SHP77 treated with DMSO at 0.1 percent for 48 hours (cell line): ENCODE results near the gene LMCD1.

ENCODE experiments used
- DNase-seq: peaks from one replicate; lab custom pipeline; 2025; lab: John Stamatoyannopoulos, UW

The LMCD1 gene

GRCh38 chr3:8536096-8537056 lies 34.8 kb downstream of the LMCD1 start:
- DNase-seq: no peak

DNA sequence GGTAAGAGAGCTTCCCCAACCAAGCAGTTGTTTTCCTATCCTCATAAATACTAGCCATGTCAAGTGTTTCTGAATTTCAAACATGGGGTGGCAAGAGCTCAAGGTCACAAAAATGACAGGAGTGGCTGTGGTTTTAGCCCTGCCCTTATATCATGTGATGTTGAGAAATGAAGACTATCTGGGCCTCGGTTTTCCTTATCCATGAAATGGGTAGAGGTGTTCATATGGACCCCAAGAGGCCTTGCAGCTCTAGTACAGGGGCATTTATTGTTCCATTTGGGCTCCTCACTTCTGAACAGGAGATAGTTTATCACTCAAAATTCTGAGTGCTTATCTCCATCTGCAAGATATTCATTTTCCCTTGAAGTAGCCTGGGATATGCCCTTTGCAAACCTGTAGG lies 35.8 kb downstream of the LMCD1 start:
- no peak for DNase-seq

GRCh38 chr3:8538223-8538622 lies 36.6 kb downstream of the LMCD1 start:
- DNase-seq: no peak

DNA sequence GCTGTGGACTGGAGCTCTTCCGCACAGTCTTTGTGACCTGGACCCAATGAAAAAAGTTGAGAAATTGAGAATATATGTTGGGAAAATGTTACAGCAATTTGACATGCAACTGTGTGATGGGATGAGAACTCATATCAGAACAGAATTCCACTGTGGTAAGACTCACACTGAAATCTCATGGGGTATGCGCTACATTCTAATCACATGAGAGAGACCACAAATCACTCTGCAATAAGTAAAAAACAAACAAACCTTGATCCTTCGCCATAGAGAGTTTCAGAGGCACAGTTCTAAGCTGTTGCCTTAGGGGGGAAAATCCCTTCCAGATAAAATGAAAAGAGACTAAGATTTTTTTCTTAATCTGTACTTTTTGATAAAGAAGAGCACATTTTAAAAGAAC lies 37.3 kb downstream of the LMCD1 start:
- DNase-seq: no peak

DNA sequence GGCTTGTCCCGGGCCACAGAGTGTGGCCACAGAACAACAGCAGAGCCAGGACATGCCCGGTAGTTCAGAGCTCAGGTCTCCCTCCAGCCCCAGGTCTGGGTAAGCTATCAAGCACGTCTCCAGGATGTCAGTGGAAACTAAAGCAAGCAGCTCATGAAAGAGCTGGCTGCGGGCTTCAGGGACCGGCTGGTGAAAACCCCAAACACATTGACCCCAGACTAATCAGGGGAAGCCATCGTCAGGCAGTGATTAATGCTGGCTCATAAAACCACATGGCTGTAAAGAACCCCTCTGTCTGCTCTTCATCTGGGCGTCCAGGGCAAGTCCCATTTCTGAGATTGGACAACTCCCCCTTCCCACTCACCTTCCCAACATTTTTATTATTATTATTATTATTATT lies 37.8 kb downstream of the LMCD1 start:
- DNase-seq: no peak

- DNase-seq: no peak
Measured at GRCh38 chr3:8540456-8540855, 38.8 kb downstream of the LMCD1 start.

DNA sequence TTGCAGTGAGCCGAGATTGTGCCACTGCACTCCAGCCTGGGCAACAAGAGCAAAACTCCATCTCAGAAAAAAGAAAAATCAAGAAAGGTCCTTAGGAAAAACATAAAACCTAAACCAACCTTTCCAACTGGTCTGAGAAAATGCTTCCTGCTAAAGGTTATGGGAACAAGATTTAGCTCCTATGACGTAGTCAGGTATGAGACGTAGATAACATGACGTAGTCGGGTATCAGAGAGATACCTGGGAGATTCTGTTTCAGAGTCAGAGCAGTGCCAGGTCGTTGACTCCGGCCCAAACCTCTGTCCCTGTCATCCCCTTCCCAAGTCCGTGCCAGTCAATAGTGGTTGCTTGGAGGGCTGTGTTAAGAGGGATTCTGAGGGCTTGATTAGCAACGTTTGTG lies 39.9 kb downstream of the LMCD1 start:
- DNase-seq: no peak

DNA sequence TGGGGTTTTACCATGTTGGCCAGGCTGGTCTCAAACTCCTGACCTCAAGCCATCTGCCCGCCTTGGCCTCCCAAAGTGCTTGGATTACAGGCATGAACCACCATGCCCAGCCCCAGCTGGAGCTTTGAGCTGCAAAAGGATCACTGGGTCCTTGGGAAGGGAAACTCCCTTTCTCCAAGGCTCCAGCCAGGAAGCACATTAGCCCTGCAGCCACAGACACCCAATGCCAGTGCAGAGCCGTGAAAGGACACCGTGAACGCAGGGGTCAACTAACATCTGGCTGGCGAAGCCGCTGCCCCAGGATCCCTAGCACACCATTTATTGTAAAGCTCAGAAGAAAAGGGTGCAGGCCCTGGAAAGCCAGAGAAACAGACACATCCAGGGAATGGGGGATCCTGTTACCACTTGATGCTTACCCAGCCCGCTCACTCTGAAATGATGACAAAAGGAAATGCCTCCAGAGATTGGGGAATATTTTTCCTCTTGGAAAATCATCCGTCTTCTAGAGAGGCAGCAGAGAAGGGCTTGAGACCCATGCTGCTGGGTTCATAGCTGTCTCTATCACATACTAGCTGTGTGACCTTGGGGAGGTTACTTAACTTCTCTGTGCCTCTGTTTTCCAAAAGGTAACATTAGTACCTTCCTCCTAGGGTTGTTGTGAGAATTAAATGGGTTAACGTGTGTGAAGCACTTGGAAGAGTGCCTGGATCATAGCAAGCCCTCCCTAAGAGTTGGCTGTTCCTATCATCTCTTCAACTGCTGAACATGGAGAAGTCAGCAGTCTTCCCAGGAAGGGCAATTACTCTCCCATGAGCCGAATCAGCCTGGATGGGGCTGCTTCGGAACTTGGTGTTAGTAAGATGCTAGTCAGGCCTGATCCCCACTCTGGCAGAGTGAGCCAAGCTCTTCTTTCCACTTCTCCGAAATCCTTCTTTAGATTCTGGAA lies 40.8 kb downstream of the LMCD1 start:
- DNase-seq: no peak

DNA sequence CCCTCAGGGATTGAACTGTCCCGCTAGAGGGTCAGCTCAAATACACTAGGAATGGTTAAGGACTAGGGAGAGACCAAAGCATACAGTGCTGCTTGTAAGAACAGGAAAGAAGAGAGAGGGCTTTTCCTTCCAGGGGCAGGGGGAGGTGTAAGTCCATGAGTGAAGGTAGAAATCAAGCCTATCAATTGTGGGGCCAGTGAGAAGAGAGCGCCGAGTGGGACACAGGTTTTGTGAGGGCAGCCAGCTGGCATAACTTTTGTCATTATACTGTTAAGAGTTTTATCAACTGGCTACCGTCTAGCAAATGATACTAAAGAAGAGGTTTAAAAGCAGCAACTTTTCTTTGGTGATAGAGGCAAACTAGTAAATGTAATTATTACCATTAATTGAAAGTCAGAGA lies 45.0 kb downstream of the LMCD1 start:
- DNase-seq: no peak

DNA sequence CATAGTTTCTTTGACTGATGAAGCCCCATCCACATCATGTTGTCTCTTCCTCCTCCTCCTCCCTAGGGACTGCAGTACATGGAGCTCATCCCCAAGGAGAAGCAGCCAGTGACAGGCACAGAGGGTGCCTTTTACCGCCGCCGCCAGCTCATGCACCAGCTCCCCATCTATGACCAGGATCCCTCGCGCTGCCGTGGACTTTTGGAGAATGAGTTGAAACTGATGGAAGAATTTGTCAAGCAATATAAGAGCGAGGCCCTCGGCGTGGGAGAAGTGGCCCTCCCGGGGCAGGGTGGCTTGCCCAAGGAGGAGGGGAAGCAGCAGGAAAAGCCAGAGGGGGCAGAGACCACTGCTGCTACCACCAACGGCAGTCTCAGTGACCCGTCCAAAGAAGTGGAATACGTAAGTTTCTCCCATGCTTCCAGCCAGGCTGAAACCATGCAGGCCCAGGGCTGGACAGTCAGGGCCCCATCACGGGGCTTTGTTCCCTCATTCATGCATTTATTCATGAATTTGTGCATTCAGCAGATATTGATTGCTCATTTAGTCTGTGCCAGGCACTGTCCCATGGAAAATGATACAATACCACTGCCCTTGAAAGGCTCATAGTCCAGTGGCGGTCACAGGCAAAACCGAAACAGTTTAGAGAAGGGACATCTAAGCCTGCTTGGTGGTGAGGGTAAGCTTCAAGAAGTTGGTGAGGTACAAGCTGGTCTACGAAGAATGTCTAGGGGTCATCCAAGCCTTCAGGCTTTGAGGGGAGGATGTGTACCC lies 47.1 kb downstream of the LMCD1 start:
- no peak for DNase-seq

- DNase-seq: no peak
Measured at GRCh38 chr3:8549354-8549753, 47.7 kb downstream of the LMCD1 start.

- no peak for DNase-seq
Measured at GRCh38 chr3:8550611-8551010, 49.0 kb downstream of the LMCD1 start.

GRCh38 chr3:8552223-8552762 lies 50.7 kb downstream of the LMCD1 start:
- no peak for DNase-seq

DNA sequence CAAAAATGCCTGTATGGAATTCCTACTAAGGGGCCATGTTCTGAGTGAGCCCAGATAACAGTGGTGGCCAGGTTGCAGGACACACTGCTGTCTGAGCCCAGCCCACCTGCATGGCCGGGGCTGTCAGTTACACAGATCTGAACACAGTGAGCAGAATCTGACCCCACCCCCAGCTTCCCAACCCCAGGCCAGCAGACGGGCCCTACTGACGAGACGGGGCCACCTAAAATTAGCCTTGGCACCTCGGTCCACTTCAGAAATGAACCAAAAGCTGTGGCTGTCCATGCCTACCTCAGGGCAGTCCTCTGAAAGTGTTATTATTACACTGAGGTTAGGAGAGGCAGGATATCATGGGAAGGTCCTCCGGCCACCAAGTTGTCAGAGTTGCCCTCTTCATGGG lies 51.8 kb downstream of the LMCD1 start:
- DNase-seq: no peak

DNA sequence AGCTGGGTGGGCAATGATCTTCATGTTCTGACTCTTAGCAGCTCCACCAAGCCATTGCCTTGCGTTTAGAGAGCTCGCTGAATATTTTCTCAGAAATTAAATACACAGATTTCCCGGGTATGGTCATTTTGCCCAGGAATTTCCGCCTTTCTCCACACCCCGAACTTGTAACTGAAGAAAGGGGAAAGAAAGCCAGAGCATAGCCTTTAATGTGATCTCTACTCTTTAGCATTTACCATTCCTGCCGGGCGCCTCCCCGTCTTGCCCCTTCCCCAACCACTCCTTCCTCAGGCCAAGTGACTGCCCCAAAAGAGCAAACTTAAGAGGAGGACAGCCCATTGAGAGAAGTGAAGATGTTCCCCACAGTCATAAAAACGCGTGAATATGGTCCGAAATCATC lies 53.1 kb downstream of the LMCD1 start:
- DNase-seq: no peak

DNA sequence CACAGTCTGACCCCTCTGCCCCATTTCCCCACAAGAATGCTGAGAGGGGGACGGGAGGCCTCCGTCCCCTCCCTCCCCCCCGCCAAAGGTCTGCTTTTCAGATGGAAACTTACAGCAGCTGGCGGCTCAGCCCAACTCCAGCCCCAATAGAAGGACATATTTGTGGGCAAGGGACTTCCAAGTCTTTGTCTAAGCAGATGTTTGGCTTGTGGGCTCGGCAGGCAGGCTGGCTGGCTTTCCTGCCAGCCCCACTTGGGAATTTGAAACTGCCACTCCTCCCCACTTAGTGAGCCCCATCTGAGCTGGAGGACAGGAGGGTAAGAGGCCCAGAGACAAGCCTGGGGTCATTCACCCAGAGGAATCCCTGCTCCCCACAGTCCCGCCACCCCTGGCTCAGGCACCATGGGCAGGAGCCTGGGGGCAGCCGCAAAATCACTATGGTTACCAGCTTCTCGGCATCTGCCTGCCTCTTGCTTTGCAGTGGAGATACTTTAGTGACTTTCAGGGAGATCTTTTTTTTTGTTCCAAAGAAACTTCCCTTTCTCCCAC lies 53.6 kb downstream of the LMCD1 start:
- DNase-seq: no peak

DNA sequence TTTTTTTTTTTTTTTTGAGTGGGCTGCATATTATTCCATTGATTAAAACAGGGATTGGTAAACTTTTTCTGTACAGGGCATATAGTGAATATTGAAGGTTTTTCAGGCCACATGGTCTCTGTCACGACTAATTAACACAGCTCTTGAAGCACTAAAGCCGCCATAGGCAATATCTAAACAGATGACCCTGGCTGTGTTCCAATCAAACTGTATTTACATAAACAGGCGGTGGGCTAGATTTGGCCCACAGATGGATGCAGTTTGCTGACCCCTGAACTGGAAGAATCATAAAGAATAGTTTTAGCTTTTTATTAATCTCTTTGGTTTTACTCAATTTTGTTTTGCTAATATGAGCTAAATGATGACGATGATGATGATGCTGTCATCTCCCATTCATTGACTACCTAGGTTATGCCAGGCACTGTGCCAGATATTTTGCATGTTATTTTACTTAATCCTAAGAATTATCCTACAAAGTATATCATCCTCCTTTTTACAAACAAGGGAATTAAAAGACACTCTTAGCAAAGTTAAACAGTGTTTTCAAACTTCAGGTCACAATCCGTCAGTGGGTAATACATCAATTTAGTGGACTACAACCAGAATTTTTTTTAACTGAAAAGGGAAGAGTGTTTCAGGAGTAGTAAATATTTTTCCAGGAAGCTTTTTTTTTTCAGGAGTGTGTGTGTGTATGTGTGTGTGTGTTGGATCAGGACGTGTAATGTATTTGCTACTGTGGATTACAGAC lies 54.3 kb downstream of the LMCD1 start:
- DNase-seq: no peak

- DNase-seq: no peak
Measured at GRCh38 chr3:8556473-8556869, 54.8 kb downstream of the LMCD1 start.

DNA sequence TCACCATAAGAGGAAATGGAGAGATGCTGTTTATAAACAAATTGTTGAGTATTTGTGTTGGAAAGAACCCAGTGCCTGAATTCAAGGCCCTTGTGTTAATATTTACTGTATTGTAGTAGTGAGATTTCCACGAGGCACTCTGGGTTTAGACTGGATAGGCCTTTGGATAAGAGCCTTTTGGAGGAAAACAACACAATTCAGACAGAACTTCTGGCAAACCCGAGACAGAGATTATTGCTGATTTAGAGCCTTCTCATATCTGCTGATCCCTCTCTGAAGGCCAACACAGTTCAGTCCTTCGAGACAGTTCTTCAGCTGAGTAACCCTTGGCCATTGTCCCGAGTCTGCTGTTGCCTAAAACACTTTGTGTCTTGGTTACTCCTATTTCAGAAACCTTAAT lies 55.7 kb downstream of the LMCD1 start:
- DNase-seq: no peak

DNA sequence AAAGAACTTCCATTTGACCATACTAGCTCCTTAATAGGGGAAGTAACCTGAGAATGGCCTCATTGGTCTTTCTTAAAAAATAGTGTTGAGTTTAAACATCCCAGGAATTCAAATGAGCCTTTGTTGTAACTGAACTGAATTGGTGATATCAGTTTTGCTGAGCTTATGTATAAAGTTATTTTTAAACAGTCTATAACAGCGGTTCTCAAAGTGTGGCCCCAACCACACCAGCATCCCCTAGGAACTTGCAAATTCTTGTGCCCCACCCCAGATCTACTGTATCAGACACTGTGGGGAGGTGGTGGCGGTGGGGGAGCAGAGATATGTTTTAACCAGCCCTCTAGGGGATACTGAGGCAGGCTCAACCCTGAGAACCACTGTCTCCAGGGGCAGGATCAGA lies 57.0 kb downstream of the LMCD1 start:
- DNase-seq: no peak

- no peak for DNase-seq
Measured at GRCh38 chr3:8559351-8559750, 57.7 kb downstream of the LMCD1 start.
